GM12878 (cell line): ENCODE data around the gene MTF2. TPM values are rescaled to one million over a fixed set of nuclear protein-coding genes. Genes with fewer than 3 reads are reported as not detected.
A peak's percentile ranks its signal among the peaks of the same experiment; 100 is the strongest.

Experiments used
- GABPA ChIP-seq: IDR thresholded peaks from 2 replicates; pipeline ENCODE4 v1.6.1; 2014; ENCODE audit warnings: antibody characterized with exemption, low read depth, mild to moderate bottlenecking, inconsistent platforms
- HDGF ChIP-seq: fragments of 450-650 bp; IDR thresholded peaks from 2 replicates; pipeline ENCODE4 v1.6.1; 2016; ENCODE audit warnings: antibody characterized with exemption
- JUNB ChIP-seq: IDR thresholded peaks from 2 replicates; pipeline ENCODE4 v1.6.1; 2016; ENCODE audit warnings: antibody characterized with exemption, mild to moderate bottlenecking
- KLF5 ChIP-seq: fragments of 450-650 bp; IDR thresholded peaks from 2 replicates; pipeline ENCODE4 v1.6.1; 2014; ENCODE audit warnings: mild to moderate bottlenecking; ENCODE audit not compliant: partially characterized antibody
- PAX8 ChIP-seq: fragments of 450-650 bp; IDR thresholded peaks from 2 replicates; pipeline ENCODE4 v1.6.1; 2017; ENCODE audit warnings: mild to moderate bottlenecking, moderate library complexity
- RCOR1 ChIP-seq: conservative IDR thresholded peaks from 2 replicates; pipeline ENCODE4 v1.6.1; 2012; ENCODE audit warnings: low read depth, low read length, improper control_type of control experiment
- SMAD1 ChIP-seq: fragments of 450-650 bp; IDR thresholded peaks from 2 replicates; pipeline ENCODE4 v1.6.1; 2018; ENCODE audit warnings: mild to moderate bottlenecking, low read depth; ENCODE audit not compliant: partially characterized antibody
- SMARCA5 ChIP-seq: fragments of 450-650 bp; IDR thresholded peaks from 2 replicates; pipeline ENCODE4 v1.6.1; 2017; ENCODE audit warnings: mild to moderate bottlenecking
- SREBF1 ChIP-seq: IDR thresholded peaks from 2 replicates; pipeline ENCODE4 v1.6.1; 2012; ENCODE audit warnings: mild to moderate bottlenecking, low read length
- STAT3 ChIP-seq: IDR thresholded peaks from 2 replicates; pipeline ENCODE4 v1.6.1; 2011; ENCODE audit warnings: low read depth, low read length, improper control_type of control experiment
- SUPT20H ChIP-seq: IDR thresholded peaks from 2 replicates; pipeline ENCODE4 v1.6.1; 2011; ENCODE audit warnings: low read depth, mild to moderate bottlenecking, low read length, moderate library complexity, borderline replicate concordance; ENCODE audit not compliant: control insufficient read depth
- TBL1XR1 ChIP-seq: IDR thresholded peaks from 2 replicates; pipeline ENCODE4 v1.6.1; 2012; ENCODE audit warnings: low read depth, low read length, improper control_type of control experiment
- ZNF24 ChIP-seq: fragments of 450-650 bp; IDR thresholded peaks from 2 replicates; pipeline ENCODE4 v1.6.1; 2017; ENCODE audit warnings: antibody characterized with exemption, mild to moderate bottlenecking
- ZNF384 ChIP-seq: IDR thresholded peaks from 2 replicates; pipeline ENCODE4 v1.6.1; 2012; ENCODE audit warnings: low read depth, mild to moderate bottlenecking, low read length, improper control_type of control experiment, borderline replicate concordance
- ZNF622 ChIP-seq: fragments of 450-650 bp; IDR thresholded peaks from 2 replicates; pipeline ENCODE4 v1.6.1; 2017; ENCODE audit warnings: mild to moderate bottlenecking, inconsistent platforms
- polyA plus RNA-seq, 11 experiments: library from polyadenylated mRNA; depleted of rRNA in 4 of 11; unstranded in 6 of 11; stranded (reverse) in 5 of 11; fragments of >200 nt; fragmentation: Nextera tagmentation in 4 of 11; fragmentation: Illumina TruSeq in 1 of 11; extraction: Ambion mirVana in 4 of 11; extraction: Trizol in 1 of 11; gene quantifications; 1 replicate in 1 of 11; 2 replicates in 10 of 11; pipeline versions ENCODE4 v1.2.1 to v1.2.3, GENCODE V29; 2011 to 2016; ENCODE audit warnings: inconsistent platforms in 2 of 11, missing spikeins in 2 of 11, low read depth in 1 of 11
- total RNA-seq, 4 experiments: library from RNA; depleted of rRNA in 3 of 4; stranded (reverse); fragments of >200 nt in 3 of 4; fragmentation: Illumina TruSeq in 1 of 4; extraction: Trizol in 1 of 4; gene quantifications; 2 replicates each; pipeline versions ENCODE4 v1.2.1 to v1.2.3, GENCODE V29; 2013 to 2021
- TF ChIP-seq, protein P1 (sequence below): fragments of 450-650 bp; IDR thresholded peaks from 2 replicates; pipeline ENCODE4 v1.6.1; 2017; ENCODE audit warnings: mild to moderate bottlenecking, low read depth, inconsistent platforms; ENCODE audit not compliant: poor library complexity, severe bottlenecking
- TF ChIP-seq, protein P2 (sequence below): fragments of 450-650 bp; formaldehyde crosslinking; IDR thresholded peaks from 2 replicates; pipeline ENCODE4 v1.4.0; 2022; ENCODE audit warnings: mild to moderate bottlenecking, moderate library complexity
- TF ChIP-seq, protein P3 (sequence below): fragments of 450-650 bp; IDR thresholded peaks from 2 replicates; pipeline ENCODE4 v1.6.1; 2016; ENCODE audit warnings: mild to moderate bottlenecking
- TF ChIP-seq, protein P4 (sequence below): fragments of 450-650 bp; IDR thresholded peaks from 2 replicates; pipeline ENCODE4 v1.6.1; 2016; ENCODE audit warnings: mild to moderate bottlenecking
- TF ChIP-seq, protein P5 (sequence below): IDR thresholded peaks from 2 replicates; pipeline ENCODE4 v1.6.1; 2012; ENCODE audit warnings: low read depth, low read length, improper control_type of control experiment
- TF ChIP-seq, protein P6 (sequence below): IDR thresholded peaks from 2 replicates; pipeline ENCODE4 v1.6.1; 2011; ENCODE audit warnings: mild to moderate bottlenecking, low read depth, low read length, moderate library complexity; ENCODE audit not compliant: insufficient replicate concordance

The MTF2 gene
- total and polyA plus RNA-seq, 10 of the 15 experiments (the other 5 are each of a cell fraction or from before 2014, with no cell fraction given) = 22.6 to 74.9 (median 42.8) TPM

DNA sequence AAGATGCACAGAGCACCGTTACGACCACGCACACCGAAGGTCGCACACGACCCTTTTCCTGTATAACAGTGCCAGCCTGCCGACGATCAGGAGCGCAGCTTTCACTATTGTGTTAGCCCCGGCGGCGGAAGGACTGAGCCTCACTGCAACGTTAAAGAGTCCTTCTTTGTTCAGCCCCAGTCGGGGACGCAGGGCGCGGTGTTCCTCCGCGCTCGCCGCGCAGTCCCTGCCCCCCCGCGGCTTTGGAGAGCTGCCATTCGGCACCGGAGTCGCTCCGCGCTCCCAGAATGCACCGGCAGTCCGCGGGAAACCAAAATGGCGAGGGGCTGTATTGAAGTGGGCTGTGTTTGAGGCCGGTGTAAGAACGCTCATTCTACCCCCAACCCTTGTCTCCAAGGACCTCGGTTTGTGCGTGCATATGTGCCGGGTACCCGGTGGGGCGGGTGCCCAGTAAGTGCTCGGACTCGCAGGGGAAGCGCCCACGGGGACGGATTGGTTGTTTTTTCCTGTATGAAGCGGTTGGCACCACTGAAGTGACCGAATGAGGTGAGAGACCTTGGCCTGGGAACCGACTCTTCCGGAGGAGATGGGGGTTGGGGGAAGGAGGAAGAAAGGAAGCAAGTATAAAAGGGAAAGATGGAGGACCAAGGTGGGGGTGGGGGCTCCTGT lies at the start of gene MTF2 (continued):
- TF ChIP-seq, protein P1, sequence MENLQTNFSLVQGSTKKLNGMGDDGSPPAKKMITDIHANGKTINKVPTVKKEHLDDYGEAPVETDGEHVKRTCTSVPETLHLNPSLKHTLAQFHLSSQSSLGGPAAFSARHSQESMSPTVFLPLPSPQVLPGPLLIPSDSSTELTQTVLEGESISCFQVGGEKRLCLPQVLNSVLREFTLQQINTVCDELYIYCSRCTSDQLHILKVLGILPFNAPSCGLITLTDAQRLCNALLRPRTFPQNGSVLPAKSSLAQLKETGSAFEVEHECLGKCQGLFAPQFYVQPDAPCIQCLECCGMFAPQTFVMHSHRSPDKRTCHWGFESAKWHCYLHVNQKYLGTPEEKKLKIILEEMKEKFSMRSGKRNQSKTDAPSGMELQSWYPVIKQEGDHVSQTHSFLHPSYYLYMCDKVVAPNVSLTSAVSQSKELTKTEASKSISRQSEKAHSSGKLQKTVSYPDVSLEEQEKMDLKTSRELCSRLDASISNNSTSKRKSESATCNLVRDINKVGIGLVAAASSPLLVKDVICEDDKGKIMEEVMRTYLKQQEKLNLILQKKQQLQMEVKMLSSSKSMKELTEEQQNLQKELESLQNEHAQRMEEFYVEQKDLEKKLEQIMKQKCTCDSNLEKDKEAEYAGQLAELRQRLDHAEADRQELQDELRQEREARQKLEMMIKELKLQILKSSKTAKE = peak; percentile 29
- no peak for TF ChIP-seq ZNF622
- TF ChIP-seq, protein P2, sequence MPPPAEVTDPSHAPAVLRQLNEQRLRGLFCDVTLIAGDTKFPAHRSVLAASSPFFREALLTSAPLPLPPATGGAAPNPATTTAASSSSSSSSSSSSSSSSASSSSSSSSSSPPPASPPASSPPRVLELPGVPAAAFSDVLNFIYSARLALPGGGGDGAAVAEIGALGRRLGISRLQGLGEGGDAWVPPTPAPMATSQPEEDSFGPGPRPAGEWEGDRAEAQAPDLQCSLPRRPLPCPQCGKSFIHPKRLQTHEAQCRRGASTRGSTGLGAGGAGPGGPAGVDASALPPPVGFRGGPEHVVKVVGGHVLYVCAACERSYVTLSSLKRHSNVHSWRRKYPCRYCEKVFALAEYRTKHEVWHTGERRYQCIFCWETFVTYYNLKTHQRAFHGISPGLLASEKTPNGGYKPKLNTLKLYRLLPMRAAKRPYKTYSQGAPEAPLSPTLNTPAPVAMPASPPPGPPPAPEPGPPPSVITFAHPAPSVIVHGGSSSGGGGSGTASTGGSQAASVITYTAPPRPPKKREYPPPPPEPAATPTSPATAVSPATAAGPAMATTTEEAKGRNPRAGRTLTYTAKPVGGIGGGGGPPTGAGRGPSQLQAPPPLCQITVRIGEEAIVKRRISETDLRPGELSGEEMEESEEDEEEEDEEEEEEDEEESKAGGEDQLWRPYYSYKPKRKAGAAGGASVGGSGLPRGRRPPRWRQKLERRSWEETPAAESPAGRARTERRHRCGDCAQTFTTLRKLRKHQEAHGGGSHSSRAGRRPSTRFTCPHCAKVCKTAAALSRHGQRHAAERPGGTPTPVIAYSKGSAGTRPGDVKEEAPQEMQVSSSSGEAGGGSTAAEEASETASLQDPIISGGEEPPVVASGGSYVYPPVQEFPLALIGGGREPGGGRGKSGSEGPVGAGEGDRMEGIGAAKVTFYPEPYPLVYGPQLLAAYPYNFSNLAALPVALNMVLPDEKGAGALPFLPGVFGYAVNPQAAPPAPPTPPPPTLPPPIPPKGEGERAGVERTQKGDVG (CRISPR knock-in tag) = peak; percentile 56; the same call in 1 of the 2 replicates
- peak; percentile 91 for TF ChIP-seq RCOR1
- TF ChIP-seq STAT3 = no peak
- TF ChIP-seq SMARCA5 = peak; percentile 99
- TF ChIP-seq ZNF384 = no peak
- TF ChIP-seq ZNF24 = peak; percentile 90
- TF ChIP-seq SREBF1 = peak; percentile 52
- TF ChIP-seq HDGF = no peak
- TF ChIP-seq JUNB = no peak
- TF ChIP-seq, protein P3, sequence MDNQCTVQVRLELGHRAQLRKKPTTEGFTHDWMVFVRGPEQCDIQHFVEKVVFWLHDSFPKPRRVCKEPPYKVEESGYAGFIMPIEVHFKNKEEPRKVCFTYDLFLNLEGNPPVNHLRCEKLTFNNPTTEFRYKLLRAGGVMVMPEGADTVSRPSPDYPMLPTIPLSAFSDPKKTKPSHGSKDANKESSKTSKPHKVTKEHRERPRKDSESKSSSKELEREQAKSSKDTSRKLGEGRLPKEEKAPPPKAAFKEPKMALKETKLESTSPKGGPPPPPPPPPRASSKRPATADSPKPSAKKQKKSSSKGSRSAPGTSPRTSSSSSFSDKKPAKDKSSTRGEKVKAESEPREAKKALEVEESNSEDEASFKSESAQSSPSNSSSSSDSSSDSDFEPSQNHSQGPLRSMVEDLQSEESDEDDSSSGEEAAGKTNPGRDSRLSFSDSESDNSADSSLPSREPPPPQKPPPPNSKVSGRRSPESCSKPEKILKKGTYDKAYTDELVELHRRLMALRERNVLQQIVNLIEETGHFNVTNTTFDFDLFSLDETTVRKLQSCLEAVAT = peak; percentile 85
- peak; percentile 75 for TF ChIP-seq SMAD1
- no peak for TF ChIP-seq SUPT20H
- TF ChIP-seq, protein P4, sequence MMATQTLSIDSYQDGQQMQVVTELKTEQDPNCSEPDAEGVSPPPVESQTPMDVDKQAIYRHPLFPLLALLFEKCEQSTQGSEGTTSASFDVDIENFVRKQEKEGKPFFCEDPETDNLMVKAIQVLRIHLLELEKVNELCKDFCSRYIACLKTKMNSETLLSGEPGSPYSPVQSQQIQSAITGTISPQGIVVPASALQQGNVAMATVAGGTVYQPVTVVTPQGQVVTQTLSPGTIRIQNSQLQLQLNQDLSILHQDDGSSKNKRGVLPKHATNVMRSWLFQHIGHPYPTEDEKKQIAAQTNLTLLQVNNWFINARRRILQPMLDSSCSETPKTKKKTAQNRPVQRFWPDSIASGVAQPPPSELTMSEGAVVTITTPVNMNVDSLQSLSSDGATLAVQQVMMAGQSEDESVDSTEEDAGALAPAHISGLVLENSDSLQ = peak; percentile 46; the same call in 1 of the 2 replicates
- peak; percentile 94 for TF ChIP-seq TBL1XR1
- TF ChIP-seq, protein P5, sequence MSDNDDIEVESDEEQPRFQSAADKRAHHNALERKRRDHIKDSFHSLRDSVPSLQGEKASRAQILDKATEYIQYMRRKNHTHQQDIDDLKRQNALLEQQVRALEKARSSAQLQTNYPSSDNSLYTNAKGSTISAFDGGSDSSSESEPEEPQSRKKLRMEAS = peak; percentile 80
- TF ChIP-seq, protein P6, sequence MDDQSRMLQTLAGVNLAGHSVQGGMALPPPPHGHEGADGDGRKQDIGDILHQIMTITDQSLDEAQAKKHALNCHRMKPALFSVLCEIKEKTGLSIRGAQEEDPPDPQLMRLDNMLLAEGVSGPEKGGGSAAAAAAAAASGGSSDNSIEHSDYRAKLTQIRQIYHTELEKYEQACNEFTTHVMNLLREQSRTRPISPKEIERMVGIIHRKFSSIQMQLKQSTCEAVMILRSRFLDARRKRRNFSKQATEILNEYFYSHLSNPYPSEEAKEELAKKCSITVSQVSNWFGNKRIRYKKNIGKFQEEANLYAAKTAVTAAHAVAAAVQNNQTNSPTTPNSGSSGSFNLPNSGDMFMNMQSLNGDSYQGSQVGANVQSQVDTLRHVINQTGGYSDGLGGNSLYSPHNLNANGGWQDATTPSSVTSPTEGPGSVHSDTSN = peak; percentile 92
- no peak for TF ChIP-seq PAX8
- TF ChIP-seq KLF5 = peak; percentile 75
- no peak; the same call in 1 of the 2 replicates for TF ChIP-seq GABPA
